SK-N-SH (cell line): ENCODE measurements around the gene AKR7A2.

Source experiments
- ELF1 ChIP-seq: IDR thresholded peaks from 2 replicates; pipeline ENCODE4 v1.4.0; 2012
- EP300 ChIP-seq, 2 experiments: IDR thresholded peaks; 2 replicates each; pipeline versions ENCODE4 v1.4.0 to v1.6.1; 2012; ENCODE audit warnings: borderline replicate concordance in 1 of 2, low read depth in 1 of 2, low read length in 1 of 2
- GABPA ChIP-seq: IDR thresholded peaks from 2 replicates; pipeline ENCODE4 v1.4.0; 2012; ENCODE audit warnings: low read depth, mild to moderate bottlenecking
- POLR2AphosphoS5 ChIP-seq: IDR thresholded peaks from 2 replicates; pipeline ENCODE4 v1.6.1; 2012; ENCODE audit warnings: low read depth, low read length
- RCOR1 ChIP-seq: fragments of 150-350 bp; IDR thresholded peaks from 2 replicates; pipeline ENCODE4 v1.6.1; 2017; ENCODE audit warnings: antibody characterized with exemption, low read length
- TAF1 ChIP-seq: IDR thresholded peaks from 2 replicates; pipeline ENCODE4 v1.6.1; 2012; ENCODE audit warnings: low read depth, mild to moderate bottlenecking, low read length, moderate library complexity, borderline replicate concordance
- YY1 ChIP-seq: IDR thresholded peaks from 2 replicates; pipeline ENCODE4 v1.4.0; 2012; ENCODE audit warnings: low read depth, mild to moderate bottlenecking
- TF ChIP-seq, protein P1 (sequence below): IDR thresholded peaks from 2 replicates; pipeline ENCODE4 v1.4.0; 2012; ENCODE audit warnings: low read depth
- TF ChIP-seq, protein P2 (sequence below): fragments of 200-600 bp; sonication (generic); IDR thresholded peaks from 2 replicates; pipeline ENCODE4 v1.6.1; 2017; ENCODE audit warnings: antibody characterized with exemption, mild to moderate bottlenecking, moderate library complexity

DNA sequence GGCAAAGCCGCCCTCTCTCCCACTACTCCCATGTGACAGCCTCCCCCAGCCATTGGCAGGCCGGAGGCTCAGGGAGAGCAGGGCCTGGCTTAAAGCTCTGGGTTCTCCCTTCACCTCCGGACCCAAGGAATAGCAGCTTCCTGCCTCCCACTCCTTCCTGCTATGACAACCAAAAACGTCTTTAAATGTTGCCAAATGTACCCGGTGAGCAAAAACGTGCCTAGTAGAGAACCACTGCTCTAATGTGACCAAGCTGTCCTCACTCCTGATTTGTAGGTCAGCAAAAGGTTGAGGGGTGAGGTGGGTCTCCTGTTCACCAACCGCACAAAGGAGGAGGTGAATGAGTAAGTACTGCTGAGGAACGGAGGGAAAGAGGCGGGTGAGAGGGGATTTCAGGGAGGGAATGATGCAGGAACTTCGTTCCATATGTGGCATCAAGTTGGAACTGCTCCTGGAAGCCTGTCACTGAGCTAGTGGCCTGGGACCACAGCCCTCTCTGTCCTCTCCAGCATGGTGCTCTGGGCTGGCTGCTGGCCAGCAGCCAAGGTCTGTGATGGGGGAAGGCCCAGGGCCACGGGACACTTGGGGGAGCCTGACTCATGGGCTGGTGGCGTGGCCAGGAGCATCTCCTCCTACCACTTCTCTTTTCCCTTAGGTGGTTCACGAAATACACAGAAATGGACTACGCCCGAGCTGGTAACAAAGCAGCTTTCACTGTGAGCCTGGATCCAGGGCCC is 54.6 kb downstream of the AKR7A2 start:
- TF ChIP-seq RCOR1: no peak
- TF ChIP-seq, protein P1, sequence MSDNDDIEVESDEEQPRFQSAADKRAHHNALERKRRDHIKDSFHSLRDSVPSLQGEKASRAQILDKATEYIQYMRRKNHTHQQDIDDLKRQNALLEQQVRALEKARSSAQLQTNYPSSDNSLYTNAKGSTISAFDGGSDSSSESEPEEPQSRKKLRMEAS: no peak
- TF ChIP-seq, protein P2, sequence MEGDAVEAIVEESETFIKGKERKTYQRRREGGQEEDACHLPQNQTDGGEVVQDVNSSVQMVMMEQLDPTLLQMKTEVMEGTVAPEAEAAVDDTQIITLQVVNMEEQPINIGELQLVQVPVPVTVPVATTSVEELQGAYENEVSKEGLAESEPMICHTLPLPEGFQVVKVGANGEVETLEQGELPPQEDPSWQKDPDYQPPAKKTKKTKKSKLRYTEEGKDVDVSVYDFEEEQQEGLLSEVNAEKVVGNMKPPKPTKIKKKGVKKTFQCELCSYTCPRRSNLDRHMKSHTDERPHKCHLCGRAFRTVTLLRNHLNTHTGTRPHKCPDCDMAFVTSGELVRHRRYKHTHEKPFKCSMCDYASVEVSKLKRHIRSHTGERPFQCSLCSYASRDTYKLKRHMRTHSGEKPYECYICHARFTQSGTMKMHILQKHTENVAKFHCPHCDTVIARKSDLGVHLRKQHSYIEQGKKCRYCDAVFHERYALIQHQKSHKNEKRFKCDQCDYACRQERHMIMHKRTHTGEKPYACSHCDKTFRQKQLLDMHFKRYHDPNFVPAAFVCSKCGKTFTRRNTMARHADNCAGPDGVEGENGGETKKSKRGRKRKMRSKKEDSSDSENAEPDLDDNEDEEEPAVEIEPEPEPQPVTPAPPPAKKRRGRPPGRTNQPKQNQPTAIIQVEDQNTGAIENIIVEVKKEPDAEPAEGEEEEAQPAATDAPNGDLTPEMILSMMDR: no peak
- no peak for TF ChIP-seq EP300 (IDR thresholded peaks at IDR 0.05; ENCODE audit: borderline replicate concordance in 1 of 2, low read depth in 1 of 2, low read length in 1 of 2)
- no peak for TF ChIP-seq ELF1
- no peak for TF ChIP-seq POLR2AphosphoS5
- no peak for TF ChIP-seq TAF1
- no peak for TF ChIP-seq YY1
- no peak for TF ChIP-seq GABPA
